HK-2 (cell line): Measurements from ENCODE around the gene RAB11FIP5.
"Not testable (repeated sequence)": the region's sequence is repeated elsewhere in the genome, so short reads cannot be mapped to it uniquely, and the experiment has no call there.

Source experiments
- DNase-seq: peaks from one replicate; pipeline ENCODE4 v3.0.0-alpha.2; 2018; ENCODE audit not compliant: unreplicated experiment

The RAB11FIP5 gene

DNA sequence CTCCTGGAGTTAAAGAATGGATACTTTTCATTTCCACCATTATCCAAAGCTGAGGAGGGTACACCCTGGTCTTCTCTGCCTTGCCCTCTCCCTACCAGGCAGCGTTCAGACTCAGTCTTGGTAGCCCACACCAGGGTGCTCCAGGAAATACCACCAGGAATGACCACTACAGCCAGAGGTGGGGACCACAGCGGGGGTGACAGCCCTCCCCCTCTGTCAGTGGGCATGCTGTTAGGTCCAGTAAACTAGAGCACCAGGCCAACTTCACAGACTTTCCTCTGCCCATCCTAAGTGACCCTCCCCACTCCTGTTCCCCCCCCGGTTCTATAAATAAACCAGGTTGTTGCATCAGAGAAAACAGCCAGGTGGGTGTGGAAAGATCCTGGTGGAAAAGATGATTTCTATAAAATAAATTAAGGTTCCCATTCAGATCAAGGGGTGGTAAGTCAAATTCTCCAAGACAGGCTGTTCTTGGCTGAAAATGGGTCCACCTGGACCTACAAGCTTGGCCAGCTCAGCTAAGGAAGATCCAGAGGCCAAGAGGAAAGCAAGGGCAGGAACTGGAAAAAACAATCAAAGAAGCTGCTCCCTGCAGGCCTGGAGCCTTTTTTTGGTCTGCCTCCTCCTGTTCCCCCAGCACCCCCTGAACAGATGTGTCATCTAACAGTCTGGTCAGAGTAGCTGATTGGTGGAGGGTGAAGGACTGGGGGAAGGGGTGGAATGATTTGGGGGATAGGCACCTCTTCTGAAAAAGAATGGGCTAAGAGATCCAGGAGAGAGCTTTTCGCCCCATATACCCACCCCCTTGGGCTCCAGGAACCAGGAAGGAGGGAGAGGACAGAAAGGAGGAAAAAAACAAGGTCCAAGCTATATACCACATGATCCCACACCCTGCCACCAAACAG is 2.3 kb downstream of the RAB11FIP5 start:
- DNase-seq = no peak

DNA sequence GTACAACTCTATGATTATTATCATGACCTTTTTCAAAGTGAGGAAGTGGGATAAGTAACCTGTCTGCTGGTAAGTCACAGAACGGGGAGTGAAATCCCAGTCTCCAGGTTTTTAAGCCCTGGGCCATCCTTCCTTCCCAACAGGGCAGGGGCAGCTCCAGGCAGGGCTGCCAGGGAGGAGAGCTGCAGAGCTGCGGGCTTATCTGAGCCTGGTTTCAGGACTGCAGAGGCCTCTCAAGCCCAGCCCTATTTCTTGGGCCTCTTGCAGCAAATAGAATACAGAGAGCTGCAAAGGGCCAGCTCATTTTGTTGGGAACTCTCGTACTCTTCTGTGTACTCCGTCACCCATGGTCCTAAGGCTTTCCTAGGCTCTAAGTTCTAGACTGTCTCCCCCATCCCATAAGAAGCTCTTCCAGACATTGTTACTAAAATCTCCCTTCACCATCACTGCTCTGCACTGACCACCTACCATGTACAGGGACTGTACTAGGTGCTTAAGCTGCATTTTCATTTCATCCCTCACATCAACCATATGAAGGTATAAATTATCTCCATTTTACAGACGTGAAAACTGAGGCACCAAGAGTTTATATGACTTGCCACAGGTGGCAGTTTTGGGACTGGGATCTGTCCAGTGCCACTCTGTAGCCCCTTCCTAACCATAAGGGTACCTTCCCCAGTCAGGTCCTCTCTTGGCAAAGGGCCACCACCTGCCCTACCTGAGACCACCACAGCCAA is 3.1 kb downstream of the RAB11FIP5 start:
- DNase-seq = no peak

DNA sequence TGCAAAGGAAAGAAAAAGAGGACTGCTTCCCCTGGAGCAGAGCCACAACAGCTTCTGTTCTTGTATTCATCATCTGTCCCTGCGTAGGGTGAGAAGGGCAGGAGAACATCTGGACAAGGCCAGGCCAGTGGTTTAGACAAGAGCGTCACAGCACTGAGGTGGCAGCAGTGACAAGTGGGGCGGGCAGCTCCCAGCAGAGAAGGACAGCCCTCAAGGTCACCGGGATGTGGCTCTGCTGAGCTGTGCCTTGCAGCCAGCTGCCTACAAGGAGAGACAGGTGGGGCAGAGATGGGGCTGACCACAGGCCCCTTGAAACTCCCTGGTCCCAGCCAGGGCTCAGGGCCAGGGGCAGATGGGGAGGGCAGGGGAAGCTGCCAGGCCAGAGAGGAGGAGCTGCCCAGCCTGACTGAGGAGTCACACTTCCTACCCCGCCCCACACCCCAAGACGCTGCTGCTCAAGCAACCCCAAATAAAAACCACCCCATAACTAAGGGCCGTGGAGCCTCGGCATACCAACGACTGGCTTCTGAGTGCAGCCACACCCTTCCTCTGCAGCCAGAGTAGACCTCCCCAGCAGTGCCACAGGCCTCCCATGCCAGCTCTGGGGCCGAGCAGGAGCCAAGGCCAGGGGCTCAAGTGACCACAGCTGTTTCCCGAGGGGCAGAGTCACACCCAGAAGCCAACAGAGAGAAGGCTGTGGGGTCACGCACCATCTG is 5.4 kb downstream of the RAB11FIP5 start:
- no peak for DNase-seq

DNA sequence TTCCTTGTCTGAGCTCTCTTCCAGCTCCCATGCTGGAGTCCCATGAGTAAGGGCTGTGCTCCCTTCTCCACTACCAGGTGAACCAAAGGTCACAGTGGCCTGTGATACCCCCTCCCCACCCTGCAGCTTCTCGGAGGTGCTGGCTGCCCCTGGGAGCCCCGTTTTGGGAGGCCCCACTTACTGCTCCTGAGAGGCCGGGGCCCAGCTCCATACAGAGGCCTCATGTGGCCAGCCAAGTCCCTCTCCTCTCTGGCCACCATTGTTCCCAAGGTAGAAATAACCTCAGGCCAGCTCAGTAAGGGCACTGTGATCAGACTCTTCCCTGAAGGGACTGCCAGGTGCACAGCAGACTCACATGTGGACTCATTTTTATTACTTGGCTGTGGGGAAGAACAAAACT is 6.0 kb downstream of the RAB11FIP5 start:
- no peak for DNase-seq

DNA sequence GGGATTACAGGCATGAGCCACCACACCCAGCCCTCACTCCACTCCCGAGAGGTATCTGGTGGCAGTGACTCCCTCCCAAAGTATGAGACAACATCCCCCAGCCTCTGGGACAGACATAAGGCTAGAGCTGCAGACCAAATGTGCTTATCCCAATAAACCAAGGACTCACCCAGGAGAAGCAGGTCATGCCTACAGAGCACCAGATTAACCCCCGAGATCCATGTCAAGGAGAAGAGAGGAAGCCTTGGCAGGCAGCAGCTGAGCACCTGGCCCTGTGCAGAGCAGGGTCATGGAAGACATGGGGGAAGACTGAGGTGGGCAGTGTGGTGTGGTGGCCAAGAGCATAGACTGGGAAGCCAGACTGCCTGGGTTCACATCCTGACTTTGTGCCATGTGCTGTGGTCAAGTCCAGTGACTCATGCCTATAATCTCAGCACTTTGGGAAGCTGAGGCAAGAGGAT is 7.2 kb downstream of the RAB11FIP5 start:
- DNase-seq = no peak

DNA sequence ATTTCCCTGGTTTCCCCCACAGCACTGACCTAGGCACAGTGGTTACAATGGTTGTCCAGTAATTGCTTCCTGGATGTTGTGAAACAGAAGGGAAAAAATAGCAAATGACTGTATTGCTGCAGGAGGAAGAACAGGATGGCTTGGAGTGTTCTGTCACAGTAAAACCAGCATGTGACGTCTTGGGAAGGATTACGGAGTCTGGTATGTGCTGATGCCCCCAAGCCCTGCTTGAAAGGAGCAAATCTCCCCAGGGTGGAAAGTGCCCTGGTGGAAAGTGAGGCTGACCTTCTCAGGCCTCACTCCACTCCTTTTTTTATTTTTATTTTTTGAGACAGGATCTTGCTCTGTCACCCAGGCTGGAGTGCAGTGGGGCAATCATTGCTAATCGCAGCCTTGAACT is 7.8 kb downstream of the RAB11FIP5 start:
- no peak for DNase-seq

DNA sequence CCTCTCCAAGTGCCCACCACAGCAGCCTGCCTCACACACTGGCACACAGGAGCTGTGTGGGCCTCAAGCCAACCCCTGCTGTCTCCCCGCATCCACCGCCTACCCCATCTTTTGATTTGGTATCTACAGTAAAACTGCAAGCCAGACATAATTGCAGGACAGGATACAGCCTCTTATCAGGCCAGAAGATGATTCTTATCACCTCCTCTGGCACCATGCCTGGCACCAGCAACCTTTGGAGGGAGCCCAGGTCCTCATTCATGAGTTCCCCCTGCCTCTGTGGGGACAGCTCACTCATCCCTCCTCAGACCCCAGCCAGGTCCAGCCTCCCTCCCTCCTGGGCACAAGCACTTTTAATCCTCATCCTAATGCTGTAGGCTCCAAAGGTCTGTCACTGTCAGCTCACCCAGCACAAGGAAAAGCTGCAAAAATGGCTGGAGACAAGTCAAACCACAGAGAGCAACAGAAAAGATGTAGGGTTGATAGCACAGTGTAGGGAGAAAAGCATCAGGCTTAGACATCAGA is 9.7 kb downstream of the RAB11FIP5 start:
- no peak for DNase-seq

DNA sequence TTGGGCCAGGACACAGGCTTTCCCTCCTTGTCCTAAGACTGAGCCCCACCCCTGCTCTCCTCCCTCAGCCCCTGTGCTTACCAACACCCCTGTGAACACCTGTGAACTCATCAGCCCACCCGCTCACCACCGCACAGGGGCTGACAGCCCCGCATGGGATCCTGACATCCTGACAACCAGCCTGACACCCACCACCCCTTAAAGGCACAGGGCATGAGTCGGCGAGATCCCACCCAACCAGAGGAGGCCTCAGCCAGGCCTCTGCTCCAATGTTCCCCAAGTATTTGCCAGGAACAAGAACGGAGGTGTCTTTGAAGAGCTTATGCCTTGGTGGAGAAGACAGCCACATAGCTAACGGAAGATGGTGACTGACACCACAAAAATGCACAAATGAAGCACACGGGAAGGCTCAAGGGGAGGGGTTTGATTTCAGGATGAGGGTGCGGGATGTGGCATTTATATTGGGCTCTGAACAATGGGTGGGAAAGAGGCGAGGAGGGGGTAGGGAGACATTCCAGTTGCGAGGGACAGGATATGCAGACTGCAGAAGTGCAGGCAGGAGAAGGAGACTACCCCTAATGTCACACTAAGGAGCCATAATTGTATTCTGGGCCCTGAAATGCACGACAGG is 11.0 kb downstream of the RAB11FIP5 start:
- no peak for DNase-seq

DNA sequence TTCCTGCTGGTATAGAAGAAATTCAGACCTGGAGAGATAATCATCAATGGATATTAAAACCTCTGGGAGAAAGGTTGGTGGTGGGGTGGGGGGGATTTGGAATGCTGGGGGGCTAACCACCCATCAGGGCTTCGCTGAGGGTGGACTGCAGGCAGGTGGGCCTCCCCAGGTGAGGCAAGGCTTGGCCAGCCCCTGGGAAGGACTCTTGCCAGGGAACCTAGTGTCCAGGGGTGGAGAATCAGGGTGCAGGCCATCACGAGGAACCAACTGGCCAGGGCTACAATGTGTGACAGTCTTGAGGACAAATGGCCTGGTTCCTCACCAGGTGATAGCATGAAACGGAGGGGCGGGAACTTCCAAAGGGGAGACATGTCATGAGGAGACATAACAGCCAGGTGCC is 11.8 kb downstream of the RAB11FIP5 start:
- no peak for DNase-seq

DNA sequence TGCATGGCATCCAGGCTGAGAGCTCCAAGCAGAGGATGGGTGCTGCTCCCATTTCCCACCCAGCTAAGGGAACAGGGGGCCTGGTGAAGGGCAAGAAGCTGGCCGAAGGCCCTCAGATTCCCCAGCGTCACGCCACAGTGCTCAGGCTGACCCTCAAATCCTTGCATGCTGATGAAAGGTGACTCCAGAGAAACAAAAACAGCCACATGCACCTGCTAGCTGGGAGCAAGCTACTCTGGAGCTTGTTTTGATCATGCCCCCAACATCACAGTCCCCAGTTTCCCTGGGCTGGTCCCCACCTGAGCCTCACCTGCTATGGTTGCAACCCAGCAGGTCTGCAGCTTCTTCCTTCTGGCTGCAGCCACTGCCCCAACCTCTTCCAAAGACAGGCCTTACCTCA is 13.3 kb downstream of the RAB11FIP5 start:
- DNase-seq = no peak

DNA sequence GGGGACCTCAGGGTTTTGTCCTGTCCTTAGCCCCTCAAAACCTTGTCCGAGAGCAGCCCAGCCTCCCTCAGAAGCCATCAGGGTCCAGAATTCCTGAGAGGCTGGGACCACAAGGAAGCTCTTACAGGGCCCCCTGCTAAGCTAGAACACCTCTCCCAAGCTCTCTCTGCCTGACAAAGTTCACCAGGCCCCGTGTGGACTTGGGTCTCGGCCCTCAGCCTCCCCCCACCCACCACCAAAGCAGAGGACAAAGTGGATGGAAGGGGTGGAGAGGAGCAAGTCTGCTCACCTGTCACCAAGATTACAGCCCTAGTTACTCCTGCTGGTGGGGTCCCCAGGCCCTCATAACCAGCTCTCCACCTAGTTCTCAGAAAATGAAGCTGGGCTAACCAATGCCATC is 16.8 kb downstream of the RAB11FIP5 start:
- DNase-seq = no peak

DNA sequence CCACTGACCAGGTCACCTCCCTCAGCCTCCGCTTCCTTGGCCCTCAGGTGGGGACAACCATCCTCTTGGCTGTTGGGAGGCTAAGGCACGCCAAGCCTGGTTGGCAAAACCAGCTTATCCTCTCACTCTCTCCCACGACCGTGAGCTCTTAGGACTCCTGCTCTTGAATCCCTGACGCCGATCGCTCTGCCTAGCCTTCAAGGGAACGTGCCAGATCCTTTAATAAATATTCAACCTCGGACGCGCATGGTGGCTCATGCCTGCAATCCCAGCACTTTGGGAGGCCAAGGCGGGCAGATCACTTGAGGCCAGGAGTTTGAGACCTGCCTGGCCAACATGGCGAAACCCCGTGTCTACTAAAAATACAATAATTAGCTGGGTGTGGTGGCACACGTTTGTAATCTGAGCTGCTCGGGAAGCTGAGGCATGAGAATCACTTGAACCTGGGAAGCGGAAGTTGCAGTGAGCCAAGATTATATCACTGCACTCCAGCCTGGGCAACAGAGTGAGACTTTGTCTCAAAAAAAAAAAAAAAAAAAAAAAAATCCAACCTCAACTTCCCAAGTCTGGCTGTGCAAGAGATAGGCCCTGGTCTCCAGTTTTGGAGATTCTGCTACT is 19.0 kb downstream of the RAB11FIP5 start:
- DNase-seq = not testable (repeated sequence)

DNA sequence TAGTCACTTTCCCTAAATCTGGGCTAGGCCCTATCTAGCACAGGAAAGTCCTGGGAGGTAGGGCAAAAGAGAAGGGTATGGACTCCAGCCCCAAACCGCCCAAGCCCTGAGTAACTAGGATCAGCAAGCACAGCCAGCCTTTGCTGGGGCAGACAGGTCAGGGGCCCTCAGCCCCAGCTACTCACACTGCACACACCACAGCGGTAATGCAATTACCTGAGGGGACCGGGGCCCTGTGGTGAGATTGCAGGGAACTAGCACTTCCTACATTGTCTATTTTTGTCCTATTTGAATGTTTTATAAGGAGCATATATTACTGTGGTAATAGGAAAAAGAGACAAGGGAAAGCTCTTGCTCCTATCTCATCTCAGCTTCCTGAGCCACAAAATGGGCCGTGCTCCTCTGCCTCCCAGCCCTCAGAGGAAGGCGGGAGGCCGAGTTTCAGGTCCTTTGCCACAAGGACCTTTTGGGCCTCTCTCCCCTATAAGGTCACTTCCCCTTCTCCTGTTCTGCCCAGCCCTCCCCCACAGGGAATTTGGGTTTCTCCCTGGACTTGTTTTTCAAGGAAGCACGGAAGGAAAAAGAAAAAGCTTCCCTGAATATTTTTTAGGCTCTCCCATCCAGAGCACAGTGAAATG is 20.5 kb downstream of the RAB11FIP5 start:
- DNase-seq = no peak

DNA sequence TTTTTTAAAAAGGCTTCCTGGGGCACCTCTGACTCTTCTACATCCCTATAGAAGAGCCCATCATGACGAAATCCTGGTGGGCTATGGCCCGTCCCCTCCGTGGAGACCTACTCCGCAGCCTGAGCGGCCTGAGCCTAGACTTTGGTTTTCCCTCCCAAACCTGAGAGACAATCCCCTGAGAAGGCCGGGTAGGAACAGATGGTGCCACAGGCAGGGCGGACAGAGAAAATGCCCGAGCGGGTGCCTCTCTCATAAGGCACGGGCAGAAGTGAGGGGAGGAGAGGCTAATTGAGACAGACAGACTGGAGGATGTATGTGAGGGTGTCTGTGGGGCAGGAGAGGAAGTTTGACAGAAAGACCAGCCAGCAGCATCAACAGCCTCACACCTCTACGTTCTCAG is 21.1 kb downstream of the RAB11FIP5 start:
- DNase-seq = no peak

DNA sequence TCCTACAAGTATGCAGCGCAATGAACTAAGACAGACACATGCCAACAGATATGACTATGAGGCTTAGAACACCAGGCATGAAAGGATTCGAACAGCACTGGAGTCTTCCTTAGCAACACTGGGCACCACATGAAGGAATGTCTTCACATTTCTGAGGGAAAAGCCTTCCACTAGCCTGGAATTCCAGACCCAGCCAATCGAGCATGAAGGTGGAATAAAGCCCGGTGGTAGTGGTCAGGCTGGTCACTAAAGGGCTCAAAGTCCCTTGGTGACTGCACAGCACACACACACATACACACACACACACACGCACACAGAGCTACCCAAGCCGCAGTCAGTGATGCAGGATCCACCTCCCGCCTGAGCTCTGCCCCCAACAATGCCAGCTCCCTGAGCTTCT is 21.6 kb downstream of the RAB11FIP5 start:
- DNase-seq = peak; percentile 71

DNA sequence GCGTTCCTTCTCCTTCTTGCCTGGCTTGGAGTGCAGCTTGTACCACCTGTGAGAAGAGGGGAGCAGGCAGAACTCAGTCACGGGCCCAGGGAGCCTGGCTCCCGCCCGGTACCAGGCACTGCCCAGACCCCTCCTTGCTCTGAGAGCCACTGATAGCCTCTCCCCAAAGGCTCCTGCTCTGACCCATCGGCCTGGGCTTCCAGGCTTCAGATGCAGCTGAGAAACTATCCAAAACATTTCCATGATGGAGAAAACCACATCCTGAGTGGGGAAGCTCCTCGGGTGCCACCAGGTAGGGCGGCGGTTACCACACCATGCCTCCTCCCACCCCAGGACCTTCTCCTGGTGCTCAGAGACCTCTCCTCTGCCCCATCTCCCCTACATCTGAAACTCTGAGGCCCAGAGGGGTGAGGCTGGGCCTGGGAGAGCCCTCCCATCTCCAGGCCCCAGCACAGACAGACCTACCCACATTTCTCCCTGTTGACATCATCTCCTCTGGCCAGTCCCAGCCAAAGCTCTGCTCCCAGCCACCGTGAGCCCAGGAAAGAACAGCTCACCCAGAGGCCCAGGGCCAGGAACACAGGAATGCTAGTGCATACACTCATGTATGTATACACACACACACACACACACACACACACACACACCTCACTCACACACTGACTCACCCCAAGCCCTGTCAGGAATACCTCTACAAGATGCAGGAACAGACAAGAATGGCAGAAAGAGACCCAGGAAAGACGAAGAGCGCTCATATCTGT is 23.3 kb downstream of the RAB11FIP5 start:
- DNase-seq = peak; percentile 95

DNA sequence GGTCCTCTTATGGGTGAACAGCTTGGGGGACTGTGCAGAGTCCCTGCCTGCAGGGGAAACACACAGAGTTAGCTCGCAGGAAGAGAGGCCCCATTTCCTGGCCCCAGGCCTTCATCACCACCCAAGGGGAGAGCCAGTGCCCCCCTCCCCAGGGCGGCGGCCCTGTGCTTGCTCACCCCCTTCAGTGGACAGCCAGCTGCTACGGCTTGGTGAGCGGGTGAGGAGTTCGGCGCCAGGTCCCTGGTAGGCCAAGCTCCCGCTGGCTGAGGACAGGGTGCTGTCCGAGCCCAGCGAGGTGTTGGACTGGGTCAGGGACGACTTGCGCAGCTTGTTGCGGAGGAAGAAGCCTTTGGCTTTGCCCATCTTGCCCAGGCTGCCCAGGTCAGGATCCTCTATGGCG is 24.0 kb downstream of the RAB11FIP5 start:
- DNase-seq = no peak

DNA sequence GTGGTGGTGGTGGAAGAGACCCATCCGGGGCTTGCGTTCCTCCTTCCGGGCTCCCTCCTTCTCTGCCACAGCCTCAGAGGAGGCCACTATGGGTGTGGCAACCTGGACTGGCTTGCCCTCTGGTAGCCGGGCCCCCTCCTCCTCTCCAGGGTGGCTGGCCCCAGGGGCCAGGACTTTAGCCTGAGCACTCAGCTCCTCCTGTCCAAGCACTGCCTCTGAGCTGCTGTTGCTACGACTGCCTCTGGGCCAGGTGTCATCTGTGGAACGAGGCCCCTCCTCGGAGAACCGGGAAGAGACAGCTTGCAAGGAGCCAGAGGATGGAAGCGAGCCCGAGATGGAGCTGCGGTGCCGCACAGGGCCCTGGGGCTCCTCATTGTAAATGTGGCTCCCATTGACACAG is 24.5 kb downstream of the RAB11FIP5 start:
- DNase-seq = no peak

DNA sequence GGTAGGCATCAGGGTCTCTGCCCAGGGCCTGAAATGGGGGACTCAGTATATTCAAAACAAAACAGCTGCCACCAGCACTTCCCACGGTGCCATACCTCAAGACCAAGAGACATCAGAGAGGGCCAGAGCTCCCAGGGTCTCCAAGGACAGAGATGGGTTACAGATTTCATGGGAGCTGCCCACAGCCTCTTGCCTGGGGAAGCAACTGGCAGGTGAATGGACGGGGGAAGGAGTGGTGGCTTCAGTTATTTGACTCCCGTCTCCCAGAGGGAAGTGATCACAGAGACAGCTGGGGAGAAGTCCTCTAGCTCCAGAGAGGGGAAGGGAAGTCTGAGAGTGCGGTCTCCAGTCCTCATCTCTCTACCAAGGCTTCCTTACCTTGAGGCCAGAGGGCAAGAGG is 25.4 kb downstream of the RAB11FIP5 start:
- DNase-seq = no peak

DNA sequence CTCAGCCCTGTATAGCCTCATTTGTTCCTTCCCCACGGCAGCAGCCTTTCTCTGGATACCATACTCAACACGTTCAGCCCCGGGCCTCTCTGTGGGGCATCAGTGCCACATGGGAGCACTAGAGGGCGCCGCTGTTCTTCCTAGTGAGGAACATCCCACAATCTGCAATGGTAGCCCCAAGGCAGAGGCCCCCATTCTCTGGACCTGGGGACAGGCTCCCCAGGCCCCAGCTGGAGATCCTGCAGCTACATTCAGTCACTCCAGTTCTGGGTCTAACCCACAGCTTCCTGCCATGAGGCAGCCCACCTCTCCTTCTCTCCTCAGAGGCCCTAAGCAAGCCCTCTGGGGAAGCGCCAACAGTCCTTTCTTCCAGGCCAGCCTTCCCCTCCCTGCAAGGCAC is 27.1 kb downstream of the RAB11FIP5 start:
- DNase-seq = peak; percentile 79
